GM10847 (cell line): ENCODE results near the gene SPTAN1.

Source experiments
- POLR2A ChIP-seq: IDR thresholded peaks from 2 replicates; pipeline ENCODE4 v1.6.1; 2011; ENCODE audit not compliant: insufficient read length; ENCODE audit errors: extremely low read depth

The SPTAN1 gene

DNA sequence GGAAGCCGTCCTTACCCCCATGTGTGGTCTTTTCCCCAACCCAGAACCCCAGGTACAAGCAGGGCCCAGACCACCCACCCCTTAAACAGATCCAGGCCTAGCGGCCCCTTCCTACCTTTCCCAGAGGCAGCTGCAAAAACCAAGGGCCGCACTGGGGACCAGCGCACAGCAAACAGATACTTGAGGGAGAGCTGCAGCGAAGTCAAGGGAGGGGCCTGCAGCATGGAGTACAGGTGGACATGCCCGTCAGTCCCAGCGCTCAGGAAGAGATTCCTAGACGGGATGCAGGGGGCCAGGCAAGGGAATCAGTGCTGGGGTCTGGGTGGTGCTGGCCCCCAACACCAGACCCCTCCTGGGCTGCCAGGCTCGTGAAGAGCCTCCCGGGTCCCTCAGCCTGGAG lies 81.7 kb downstream of the SPTAN1 start:
- no peak for TF ChIP-seq POLR2A

DNA sequence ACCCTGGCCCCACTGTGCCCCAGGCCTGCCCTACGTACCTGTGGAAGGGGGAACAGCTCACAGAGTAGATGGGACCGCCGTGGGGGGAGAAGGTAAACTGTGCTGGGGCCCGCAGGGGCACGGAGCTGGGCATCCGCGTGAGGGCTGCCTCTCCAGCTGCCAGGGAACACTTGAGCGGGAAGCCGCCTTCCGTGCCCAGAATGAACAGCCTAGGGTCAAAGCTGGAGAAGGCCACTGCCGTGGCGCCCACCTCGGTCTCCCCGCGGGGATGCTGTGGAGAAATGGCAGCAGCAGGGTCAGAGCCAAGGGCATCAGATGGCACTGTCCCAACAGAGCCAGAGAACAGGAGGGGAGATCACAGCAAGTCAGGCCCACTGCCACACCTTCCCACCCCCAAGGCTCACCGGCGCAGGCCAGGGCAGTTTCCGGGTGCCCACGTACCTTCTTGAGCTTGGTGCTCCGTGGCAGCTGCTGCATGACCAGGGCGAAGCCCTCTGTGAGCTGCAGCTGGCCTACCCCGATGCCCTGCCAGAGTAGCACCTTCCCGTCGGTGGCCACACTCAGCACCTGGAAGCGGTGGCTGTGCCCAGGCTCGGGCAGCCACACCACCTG lies 82.4 kb downstream of the SPTAN1 start:
- no peak for TF ChIP-seq POLR2A

- no peak for TF ChIP-seq POLR2A
Observed at GRCh38 chr9:128635266-128636023, 83.1 kb downstream of the SPTAN1 start.

DNA sequence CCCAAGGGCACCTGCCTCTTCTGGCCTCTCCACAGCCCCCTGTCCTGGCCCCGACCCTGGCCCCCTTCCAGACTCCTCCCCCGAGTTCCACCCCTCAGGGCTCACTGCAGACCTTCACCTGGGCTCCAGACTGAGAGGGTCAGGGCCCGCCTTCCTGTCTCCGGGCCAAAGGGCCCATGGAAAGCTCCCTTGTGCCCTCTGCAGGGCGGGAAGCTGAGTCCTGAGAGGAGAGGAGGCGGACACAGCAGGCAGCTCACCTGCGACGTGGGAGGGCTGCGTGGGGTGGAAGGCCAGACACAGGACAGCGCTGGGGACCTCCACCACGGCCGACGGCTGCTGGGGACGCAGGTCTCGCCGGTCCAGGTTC lies 83.6 kb downstream of the SPTAN1 start:
- no peak for TF ChIP-seq POLR2A

DNA sequence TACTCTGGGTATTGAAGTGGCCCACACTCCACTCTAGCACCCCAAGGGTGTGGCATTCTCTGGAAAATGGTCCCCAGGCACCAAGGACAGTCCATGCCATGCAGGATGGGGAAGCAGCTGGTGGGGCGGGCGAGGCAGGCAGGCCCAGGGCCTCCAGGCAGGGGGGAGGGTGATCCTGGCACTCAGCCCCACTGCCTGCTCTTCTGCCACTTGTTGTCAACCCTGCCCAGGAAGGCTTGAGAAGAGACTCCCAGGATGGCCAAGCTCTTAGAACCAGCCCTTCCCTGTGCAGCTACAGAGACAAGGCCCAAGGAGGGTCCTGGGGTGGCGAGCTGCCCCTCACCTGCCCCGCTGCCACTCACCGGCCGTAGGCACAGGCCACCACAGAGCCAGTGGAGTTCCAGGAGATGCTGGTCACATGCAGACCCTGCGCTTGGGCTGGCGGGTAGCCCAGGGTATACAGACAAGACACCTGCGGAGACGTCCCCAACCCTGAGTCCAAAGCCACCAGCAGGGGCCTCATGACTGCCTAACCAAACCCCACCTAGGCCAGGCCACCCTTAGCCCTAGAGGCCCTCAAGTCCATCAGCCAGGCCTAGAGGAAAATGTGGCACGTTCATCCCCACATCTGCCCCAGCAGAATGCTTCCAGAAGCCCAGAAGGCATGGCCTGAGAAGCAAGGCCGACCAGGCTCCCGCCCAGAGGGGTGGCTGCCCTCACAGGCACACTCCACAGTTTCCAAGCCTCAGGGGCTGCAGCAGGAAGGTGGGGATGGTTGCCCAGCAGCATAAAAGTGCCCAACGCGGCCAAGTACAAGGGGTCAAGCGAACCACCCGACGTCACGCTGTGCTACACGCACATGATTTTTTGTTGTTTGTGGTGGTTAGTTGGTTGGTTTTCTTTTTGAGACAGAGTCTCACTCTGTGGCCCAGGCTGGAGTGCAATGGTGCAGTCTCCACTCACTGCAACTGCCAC lies 84.5 kb downstream of the SPTAN1 start:
- TF ChIP-seq POLR2A: no peak

DNA sequence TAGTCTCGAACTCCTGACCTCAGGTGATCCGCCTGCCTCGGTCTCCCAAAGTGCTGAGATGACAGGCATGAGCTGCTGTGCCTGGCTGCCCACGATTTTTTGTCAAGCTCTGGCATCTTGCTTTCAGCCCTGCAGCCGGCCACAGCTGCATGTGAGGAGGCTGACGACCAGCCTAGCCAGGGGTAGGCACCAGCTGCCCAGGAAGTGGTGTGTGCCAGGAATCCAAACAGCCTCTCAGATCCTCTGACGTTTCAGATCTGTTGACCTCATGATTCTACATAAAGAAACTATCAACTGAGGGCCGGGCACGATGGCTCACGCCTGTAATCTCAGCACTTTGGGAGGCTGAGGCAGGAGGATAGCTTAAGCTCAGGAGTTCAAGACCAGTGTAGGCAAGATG lies 85.3 kb downstream of the SPTAN1 start:
- no peak for TF ChIP-seq POLR2A

DNA sequence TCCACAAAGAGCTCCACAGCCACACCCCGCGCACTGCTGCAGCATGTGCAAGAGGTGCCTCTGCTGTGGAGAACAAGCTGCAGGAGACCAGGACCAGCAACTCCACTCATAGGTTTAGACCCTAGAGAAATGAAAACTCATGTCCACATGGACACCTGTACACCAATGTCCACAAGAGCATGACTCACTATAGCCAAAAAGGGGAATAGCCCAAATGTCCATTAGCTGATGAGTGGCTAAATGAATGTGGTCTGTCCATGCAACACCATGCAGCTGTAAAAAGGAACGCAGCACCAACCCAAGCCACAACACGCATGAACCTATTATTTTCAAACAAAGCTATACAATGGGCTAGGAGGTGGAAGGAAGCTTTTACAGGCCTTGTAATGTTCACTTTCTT lies 86.2 kb downstream of the SPTAN1 start:
- TF ChIP-seq POLR2A: no peak

- no peak for TF ChIP-seq POLR2A
Observed at GRCh38 chr9:128640603-128641002, 88.2 kb downstream of the SPTAN1 start.

DNA sequence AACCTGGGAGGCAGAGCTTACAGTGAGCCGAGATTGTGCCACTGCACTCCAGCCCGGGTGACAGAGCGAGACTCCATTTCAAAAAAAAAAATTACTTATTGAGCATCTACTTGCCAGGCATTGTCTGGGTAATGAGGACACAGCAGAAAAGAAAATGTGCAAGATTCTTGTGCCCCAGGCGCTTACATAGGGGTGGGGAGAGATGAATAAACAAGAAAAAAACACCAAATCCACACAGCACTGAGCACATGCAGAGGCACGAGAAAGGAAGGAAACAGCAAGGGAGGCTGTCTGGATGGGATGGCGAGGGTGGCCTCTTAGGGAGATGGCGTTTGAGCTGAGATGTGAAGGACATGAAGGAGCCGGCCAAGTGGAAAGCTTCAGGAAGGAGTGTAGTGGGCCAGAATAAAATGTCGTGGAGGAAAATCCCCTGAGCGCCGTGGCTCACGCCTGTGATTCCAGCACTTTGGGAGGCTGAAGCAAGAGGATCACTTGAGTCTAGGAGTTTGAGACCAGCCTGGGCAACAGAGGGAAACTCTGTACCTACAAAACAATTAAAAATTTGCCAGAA lies 90.4 kb downstream of the SPTAN1 start:
- no peak for TF ChIP-seq POLR2A

GRCh38 chr9:128643519-128644300 lies 91.3 kb downstream of the SPTAN1 start:
- peak; percentile 26 for TF ChIP-seq POLR2A

DNA sequence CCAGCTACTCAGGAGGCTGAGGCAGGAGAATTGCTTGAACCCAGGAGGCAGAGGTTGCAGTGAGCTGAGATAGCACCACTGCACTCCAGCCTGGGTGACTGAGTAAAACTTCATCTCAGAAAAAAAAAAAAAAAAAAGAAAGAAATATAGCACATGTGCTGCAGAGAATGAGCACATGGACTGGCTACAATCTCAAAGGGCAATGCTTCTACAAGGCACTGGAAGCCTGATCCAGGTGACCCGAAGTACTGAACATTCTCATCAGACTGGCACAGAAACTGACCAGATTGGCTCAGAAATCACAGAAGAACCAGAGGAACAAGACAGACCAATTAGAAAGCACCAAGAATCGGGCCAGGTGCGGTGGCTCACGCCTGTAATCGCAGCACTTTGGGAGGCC lies 99.4 kb downstream of the SPTAN1 start:
- TF ChIP-seq POLR2A: no peak

GRCh38 chr9:128653908-128654307 lies 101.5 kb downstream of the SPTAN1 start:
- TF ChIP-seq POLR2A: no peak

- TF ChIP-seq POLR2A: no peak
Observed at GRCh38 chr9:128654481-128654880, 102.1 kb downstream of the SPTAN1 start.

DNA sequence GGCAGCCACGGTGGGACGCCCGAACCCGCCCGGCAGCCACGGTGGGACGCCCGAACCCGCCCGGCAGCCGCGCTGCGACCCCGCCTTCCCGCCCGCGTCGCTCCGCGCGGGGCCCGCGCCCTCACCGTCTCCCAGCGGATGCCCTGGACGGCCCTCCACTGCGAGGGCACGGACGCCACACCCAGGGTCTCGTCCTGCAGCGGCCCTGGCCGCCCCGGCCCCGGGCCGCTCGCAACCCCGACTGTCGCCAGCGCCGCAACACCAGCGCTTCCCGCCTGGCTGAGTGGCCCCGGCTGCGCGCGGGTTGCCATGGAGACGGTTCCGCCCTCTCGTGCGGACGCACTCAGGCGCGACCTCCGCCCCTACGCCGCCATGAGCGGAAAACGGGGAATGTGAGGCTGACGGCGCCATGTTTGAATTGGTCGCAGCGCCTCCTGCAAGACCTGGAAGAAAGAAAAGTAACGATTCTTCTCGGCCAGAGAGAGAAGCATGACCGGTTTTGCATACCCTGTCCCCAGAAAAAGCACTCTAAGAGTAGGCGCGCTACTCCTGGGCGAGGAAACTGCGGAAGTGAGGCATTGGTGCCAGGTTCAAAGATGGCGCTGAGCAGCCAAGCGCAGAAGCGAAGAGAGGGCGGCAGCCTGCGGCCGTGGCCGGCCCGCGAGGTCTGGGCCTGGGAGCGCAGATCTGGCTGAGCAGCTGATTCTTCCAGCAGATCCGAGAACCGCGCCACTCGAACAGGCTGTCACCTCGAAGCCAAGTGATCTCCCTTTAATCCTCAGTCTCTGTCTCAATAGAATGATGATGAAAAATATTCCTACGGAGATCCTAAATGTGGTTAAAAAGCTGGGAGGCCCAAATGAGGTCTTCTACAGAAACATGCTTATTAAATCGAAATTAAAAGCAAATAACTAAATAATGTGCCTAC lies 104.3 kb downstream of the SPTAN1 start, which contains the start of gene DYNC2I2:
Gene DYNC2I2, minus strand, starts transcription at position 432 of the 928 bp plus-strand sequence. Its CDS starts 121 bp downstream, at position 311.
- peak; percentile 51 for TF ChIP-seq POLR2A
